H1 (cell line): ENCODE measurements around the gene RAB33A. TPM values are rescaled to one million over a fixed set of nuclear protein-coding genes. Genes with fewer than 3 reads are reported as not detected.
A peak's percentile ranks its signal among the peaks of the same experiment; 100 is the strongest.

Experiments
- EGR1 ChIP-seq: IDR thresholded peaks from 2 replicates; pipeline ENCODE4 v1.6.1; 2011; ENCODE audit warnings: low read depth, low read length, borderline replicate concordance
- polyA plus RNA-seq, 7 experiments: library from polyadenylated mRNA; depleted of rRNA in 3 of 7; stranded (reverse) in 5 of 7; unstranded in 2 of 7; fragments of >200 nt in 5 of 7; fragments of 200-250 nt in 2 of 7; gene quantifications; 1 replicate in 5 of 7; 2 replicates in 1 of 7; 4 replicates in 1 of 7; pipeline versions ENCODE4 v1.2.1 to v1.2.3, GENCODE V29; 2011 to 2013; ENCODE audit warnings: missing spikeins in 2 of 7, mixed read lengths in 2 of 7
- total RNA-seq: library from RNA; stranded (reverse); fragmentation: NEBNext Ultra II Directional; extraction: Animal tissue kit (Norgen Biotek cat#: 25700); gene quantifications from 2 replicates; pipeline ENCODE4 v1.2.1, GENCODE V29; 2021

The RAB33A gene
- total and polyA plus RNA-seq, 2 of the 8 experiments (the other 6 are each of a cell fraction or from before 2014, with no cell fraction given): 2.8 to 4.6 TPM

GRCh38 chrX:130165703-130166502 lies 5.9 kb upstream of the RAB33A start, which contains the start of gene AIFM1 (continued):
- peak; percentile 57; the same call in 1 of the 2 replicates for TF ChIP-seq EGR1
